WTC11 (cell line): ENCODE measurements around the gene SCG5. TPM values are rescaled to one million over a fixed set of nuclear protein-coding genes. Genes with fewer than 3 reads are reported as not detected.

Experiments
- ATAC-seq: fragments of 200-7000 bp; cut with Tn5 transposase; 2 replicates; pipeline ENCODE4 v1.10.0; 2021; ENCODE audit warnings: mild to moderate bottlenecking, moderate library complexity
- CTCF ChIA-PET: fragments of 300-600 bp; sonication (Branson Sonifier 250); formaldehyde crosslinking; loops from one replicate; lab custom pipeline; 2021; ENCODE audit warnings: antibody characterized with exemption; lab: Charles Lee
- POLR2A ChIA-PET: fragments of 350-600 bp; sonication (Branson Sonifier 250); formaldehyde crosslinking; loops from one replicate; lab custom pipeline; 2021; ENCODE audit warnings: antibody characterized with exemption; lab: Charles Lee
- DNase-seq: peaks from one replicate; pipeline ENCODE4 v3.0.0; 2021; ENCODE audit warnings: low spot score
- H3K27ac Mint-ChIP-seq: 2 replicates; pipeline ENCODE4 v1.8.0; 2021; ENCODE audit warnings: mixed read lengths
- H3K27me3 Mint-ChIP-seq: 2 replicates; pipeline ENCODE4 v1.8.0; 2021; ENCODE audit warnings: low read depth, mild to moderate bottlenecking, moderate library complexity, mixed read lengths
- H3K36me3 Mint-ChIP-seq: 2 replicates; pipeline ENCODE4 v1.8.0; 2021; ENCODE audit warnings: mixed read lengths
- H3K4me1 Mint-ChIP-seq: 2 replicates; pipeline ENCODE4 v1.8.0; 2022; ENCODE audit warnings: mixed read lengths
- H3K4me3 Mint-ChIP-seq: 2 replicates; pipeline ENCODE4 v1.8.0; 2021; ENCODE audit warnings: mild to moderate bottlenecking, moderate library complexity, mixed read lengths
- H3K9me3 Mint-ChIP-seq: 2 replicates; pipeline ENCODE4 v1.8.0; 2021; ENCODE audit warnings: mixed read lengths
- CREB1 ChIP-seq: sonication (generic); formaldehyde crosslinking; IDR thresholded peaks from 2 replicates; pipeline ENCODE4 v1.8.0; 2023; ENCODE audit warnings: mild to moderate bottlenecking, missing genetic modification reagents
- MLX ChIP-seq: sonication (generic); formaldehyde crosslinking; IDR thresholded peaks from 2 replicates; pipeline ENCODE4 v1.8.1; 2023; ENCODE audit warnings: mild to moderate bottlenecking, missing genetic modification reagents, moderate library complexity
- MXD4 ChIP-seq: fragments of 250-450 bp; sonication (Bioruptor Pico); IDR thresholded peaks from 2 replicates; pipeline ENCODE4 v1.8.0; 2021; ENCODE audit warnings: mild to moderate bottlenecking, moderate library complexity, borderline replicate concordance
- NR1H2 ChIP-seq: sonication (generic); formaldehyde crosslinking; IDR thresholded peaks from 2 replicates; pipeline ENCODE4 v1.9.0; 2021; ENCODE audit warnings: mild to moderate bottlenecking, moderate library complexity, missing genetic modification reagents
- NR3C1 ChIP-seq: sonication (generic); formaldehyde crosslinking; conservative IDR thresholded peaks from 2 replicates; pipeline ENCODE4 v1.8.1; 2023; ENCODE audit warnings: low read depth, mild to moderate bottlenecking, missing genetic modification reagents
- SOX15 ChIP-seq: fragments of 250-450 bp; sonication (Bioruptor Pico); IDR thresholded peaks from 2 replicates; pipeline ENCODE4 v1.9.0; 2021; ENCODE audit warnings: mild to moderate bottlenecking
- TEAD4 ChIP-seq: sonication (generic); formaldehyde crosslinking; IDR thresholded peaks from 2 replicates; pipeline ENCODE4 v1.8.0; 2022; ENCODE audit warnings: mild to moderate bottlenecking, missing genetic modification reagents
- ZBTB21 ChIP-seq: sonication (generic); formaldehyde crosslinking; IDR thresholded peaks from 2 replicates; pipeline ENCODE4 v1.8.1; 2023; ENCODE audit warnings: mild to moderate bottlenecking, missing genetic modification reagents, borderline replicate concordance
- ZMAT4 ChIP-seq: fragments of 250-450 bp; sonication (Bioruptor Pico); IDR thresholded peaks from 2 replicates; pipeline ENCODE4 v1.9.0; 2021; ENCODE audit warnings: mild to moderate bottlenecking
- total RNA-seq: library from RNA; stranded (reverse); gene quantifications from 3 replicates; pipeline ENCODE4 v1.2.3, GENCODE V29; 2021
- TF ChIP-seq, protein P1 (sequence below): sonication (generic); formaldehyde crosslinking; IDR thresholded peaks from 2 replicates; pipeline ENCODE4 v1.8.1; 2023; ENCODE audit warnings: mild to moderate bottlenecking, missing genetic modification reagents
- TF ChIP-seq, protein P2 (sequence below): sonication (generic); formaldehyde crosslinking; IDR thresholded peaks from 2 replicates; pipeline ENCODE4 v1.8.1; 2023; ENCODE audit warnings: mild to moderate bottlenecking, missing genetic modification reagents, borderline replicate concordance
- TF ChIP-seq, protein P3 (sequence below): sonication (generic); formaldehyde crosslinking; IDR thresholded peaks from 2 replicates; pipeline ENCODE4 v1.8.0; 2023; ENCODE audit warnings: missing genetic modification reagents
- TF ChIP-seq, protein P4 (sequence below): sonication (generic); formaldehyde crosslinking; IDR thresholded peaks from 2 replicates; pipeline ENCODE4 v1.8.0; 2023; ENCODE audit warnings: mild to moderate bottlenecking, missing genetic modification reagents

SCG5 gene
- total RNA-seq, 1 experiment from 2014 or later = 14.2 TPM

GRCh38 chr15:32700501-32701150 is 59.1 kb downstream of the SCG5 start (continued):
- TF ChIP-seq ZMAT4 (CRISPR knock-in tag) = no peak
- TF ChIP-seq NR3C1 (CRISPR knock-in tag) = no peak

- ChIA-PET CTCF (no interaction called here), POLR2A (no interaction called here)
- no peak overlapping the region for H3K4me3 Mint-ChIP-seq
- no peak overlapping the region for H3K27ac Mint-ChIP-seq
- TF ChIP-seq MLX = no peak
- TF ChIP-seq, protein P1, sequence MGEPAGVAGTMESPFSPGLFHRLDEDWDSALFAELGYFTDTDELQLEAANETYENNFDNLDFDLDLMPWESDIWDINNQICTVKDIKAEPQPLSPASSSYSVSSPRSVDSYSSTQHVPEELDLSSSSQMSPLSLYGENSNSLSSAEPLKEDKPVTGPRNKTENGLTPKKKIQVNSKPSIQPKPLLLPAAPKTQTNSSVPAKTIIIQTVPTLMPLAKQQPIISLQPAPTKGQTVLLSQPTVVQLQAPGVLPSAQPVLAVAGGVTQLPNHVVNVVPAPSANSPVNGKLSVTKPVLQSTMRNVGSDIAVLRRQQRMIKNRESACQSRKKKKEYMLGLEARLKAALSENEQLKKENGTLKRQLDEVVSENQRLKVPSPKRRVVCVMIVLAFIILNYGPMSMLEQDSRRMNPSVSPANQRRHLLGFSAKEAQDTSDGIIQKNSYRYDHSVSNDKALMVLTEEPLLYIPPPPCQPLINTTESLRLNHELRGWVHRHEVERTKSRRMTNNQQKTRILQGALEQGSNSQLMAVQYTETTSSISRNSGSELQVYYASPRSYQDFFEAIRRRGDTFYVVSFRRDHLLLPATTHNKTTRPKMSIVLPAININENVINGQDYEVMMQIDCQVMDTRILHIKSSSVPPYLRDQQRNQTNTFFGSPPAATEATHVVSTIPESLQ (CRISPR knock-in tag) = no peak
- TF ChIP-seq TEAD4 (CRISPR knock-in tag) = no peak
- TF ChIP-seq NR1H2 = no peak
- TF ChIP-seq, protein P2, sequence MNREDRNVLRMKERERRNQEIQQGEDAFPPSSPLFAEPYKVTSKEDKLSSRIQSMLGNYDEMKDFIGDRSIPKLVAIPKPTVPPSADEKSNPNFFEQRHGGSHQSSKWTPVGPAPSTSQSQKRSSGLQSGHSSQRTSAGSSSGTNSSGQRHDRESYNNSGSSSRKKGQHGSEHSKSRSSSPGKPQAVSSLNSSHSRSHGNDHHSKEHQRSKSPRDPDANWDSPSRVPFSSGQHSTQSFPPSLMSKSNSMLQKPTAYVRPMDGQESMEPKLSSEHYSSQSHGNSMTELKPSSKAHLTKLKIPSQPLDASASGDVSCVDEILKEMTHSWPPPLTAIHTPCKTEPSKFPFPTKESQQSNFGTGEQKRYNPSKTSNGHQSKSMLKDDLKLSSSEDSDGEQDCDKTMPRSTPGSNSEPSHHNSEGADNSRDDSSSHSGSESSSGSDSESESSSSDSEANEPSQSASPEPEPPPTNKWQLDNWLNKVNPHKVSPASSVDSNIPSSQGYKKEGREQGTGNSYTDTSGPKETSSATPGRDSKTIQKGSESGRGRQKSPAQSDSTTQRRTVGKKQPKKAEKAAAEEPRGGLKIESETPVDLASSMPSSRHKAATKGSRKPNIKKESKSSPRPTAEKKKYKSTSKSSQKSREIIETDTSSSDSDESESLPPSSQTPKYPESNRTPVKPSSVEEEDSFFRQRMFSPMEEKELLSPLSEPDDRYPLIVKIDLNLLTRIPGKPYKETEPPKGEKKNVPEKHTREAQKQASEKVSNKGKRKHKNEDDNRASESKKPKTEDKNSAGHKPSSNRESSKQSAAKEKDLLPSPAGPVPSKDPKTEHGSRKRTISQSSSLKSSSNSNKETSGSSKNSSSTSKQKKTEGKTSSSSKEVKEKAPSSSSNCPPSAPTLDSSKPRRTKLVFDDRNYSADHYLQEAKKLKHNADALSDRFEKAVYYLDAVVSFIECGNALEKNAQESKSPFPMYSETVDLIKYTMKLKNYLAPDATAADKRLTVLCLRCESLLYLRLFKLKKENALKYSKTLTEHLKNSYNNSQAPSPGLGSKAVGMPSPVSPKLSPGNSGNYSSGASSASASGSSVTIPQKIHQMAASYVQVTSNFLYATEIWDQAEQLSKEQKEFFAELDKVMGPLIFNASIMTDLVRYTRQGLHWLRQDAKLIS = no peak
- no peak for TF ChIP-seq ZBTB21 (CRISPR knock-in tag)
- no peak for TF ChIP-seq SOX15 (CRISPR knock-in tag)
- H3K36me3 Mint-ChIP-seq = no peaks in the 10 kb centered on the region
- H3K4me1 Mint-ChIP-seq = peaks cover 8% of the 10 kb centered on the region
- H3K27me3 Mint-ChIP-seq = no peaks in the 10 kb centered on the region
- DNase-seq (no peak), ATAC-seq (no peak)
- no peaks in the 10 kb centered on the region for H3K9me3 Mint-ChIP-seq
These were observed 60.4 kb downstream of the SCG5 start for GRCh38 chr15:32701863-32702262.

GRCh38 chr15:32704395-32704981 is 63.0 kb downstream of the SCG5 start:
- no peak for TF ChIP-seq CREB1 (CRISPR knock-in tag)
- no peak for DNase-seq
- Mint-ChIP-seq H3K4me1 (no peaks in the 10 kb centered on the region; the same call in 1 of the 2 replicates), H3K36me3 (no peaks in the 10 kb centered on the region), H3K9me3 (no peaks in the 10 kb centered on the region), H3K27me3 (no peaks in the 10 kb centered on the region), H3K27ac (no peak overlapping the region), H3K4me3 (no peak overlapping the region)
- CTCF ChIA-PET = interaction anchor here (1.0 kb wide), 1 partner anchor 139 kb away, joined by 3 read pairs; no protein-coding TSS in a partner anchor
- POLR2A ChIA-PET = no interaction called here
- no peak for ATAC-seq

DNA sequence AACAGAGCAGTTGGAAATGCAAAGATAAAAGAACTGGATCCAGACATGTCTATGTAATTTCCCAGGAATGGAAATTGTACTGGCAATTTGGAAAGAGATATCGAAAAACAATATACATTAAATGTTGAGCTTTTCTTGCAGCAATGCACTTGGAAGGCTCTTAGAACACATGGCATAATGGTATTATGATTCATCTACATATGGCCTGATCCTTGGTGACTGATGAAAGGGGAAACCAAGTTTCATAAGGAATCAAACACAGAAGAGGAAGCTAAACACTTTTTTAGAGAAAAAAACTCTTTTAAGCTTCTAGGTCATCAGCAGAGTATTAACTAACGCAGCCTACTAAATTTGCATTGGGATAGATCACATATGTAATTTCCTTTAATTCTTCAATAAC is 63.9 kb downstream of the SCG5 start:
- POLR2A ChIA-PET = no interaction called here
- TF ChIP-seq, protein P3, sequence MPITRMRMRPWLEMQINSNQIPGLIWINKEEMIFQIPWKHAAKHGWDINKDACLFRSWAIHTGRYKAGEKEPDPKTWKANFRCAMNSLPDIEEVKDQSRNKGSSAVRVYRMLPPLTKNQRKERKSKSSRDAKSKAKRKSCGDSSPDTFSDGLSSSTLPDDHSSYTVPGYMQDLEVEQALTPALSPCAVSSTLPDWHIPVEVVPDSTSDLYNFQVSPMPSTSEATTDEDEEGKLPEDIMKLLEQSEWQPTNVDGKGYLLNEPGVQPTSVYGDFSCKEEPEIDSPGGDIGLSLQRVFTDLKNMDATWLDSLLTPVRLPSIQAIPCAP (CRISPR knock-in tag) = no peak
- TF ChIP-seq, protein P4, sequence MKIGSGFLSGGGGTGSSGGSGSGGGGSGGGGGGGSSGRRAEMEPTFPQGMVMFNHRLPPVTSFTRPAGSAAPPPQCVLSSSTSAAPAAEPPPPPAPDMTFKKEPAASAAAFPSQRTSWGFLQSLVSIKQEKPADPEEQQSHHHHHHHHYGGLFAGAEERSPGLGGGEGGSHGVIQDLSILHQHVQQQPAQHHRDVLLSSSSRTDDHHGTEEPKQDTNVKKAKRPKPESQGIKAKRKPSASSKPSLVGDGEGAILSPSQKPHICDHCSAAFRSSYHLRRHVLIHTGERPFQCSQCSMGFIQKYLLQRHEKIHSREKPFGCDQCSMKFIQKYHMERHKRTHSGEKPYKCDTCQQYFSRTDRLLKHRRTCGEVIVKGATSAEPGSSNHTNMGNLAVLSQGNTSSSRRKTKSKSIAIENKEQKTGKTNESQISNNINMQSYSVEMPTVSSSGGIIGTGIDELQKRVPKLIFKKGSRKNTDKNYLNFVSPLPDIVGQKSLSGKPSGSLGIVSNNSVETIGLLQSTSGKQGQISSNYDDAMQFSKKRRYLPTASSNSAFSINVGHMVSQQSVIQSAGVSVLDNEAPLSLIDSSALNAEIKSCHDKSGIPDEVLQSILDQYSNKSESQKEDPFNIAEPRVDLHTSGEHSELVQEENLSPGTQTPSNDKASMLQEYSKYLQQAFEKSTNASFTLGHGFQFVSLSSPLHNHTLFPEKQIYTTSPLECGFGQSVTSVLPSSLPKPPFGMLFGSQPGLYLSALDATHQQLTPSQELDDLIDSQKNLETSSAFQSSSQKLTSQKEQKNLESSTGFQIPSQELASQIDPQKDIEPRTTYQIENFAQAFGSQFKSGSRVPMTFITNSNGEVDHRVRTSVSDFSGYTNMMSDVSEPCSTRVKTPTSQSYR (CRISPR knock-in tag) = no peak
- no peak for TF ChIP-seq ZBTB21 (CRISPR knock-in tag)
- no peak for TF ChIP-seq MXD4 (CRISPR knock-in tag)

More for the DNA sequence above, 63.9 kb downstream of the SCG5 start:
- Mint-ChIP-seq H3K9me3 (no peaks in the 10 kb centered on the region), H3K27ac (no peak overlapping the region), H3K36me3 (no peaks in the 10 kb centered on the region), H3K4me1 (no peaks in the 10 kb centered on the region; the same call in 1 of the 2 replicates), H3K4me3 (no peak overlapping the region), H3K27me3 (no peaks in the 10 kb centered on the region)
- DNase-seq (no peak), ATAC-seq (no peak)
- CTCF ChIA-PET = interaction anchor here (1.0 kb wide), 1 partner anchor 54 kb away, joined by 5 read pairs; no protein-coding TSS in a partner anchor
